ENCODE results near the gene LIFR.

DNA sequence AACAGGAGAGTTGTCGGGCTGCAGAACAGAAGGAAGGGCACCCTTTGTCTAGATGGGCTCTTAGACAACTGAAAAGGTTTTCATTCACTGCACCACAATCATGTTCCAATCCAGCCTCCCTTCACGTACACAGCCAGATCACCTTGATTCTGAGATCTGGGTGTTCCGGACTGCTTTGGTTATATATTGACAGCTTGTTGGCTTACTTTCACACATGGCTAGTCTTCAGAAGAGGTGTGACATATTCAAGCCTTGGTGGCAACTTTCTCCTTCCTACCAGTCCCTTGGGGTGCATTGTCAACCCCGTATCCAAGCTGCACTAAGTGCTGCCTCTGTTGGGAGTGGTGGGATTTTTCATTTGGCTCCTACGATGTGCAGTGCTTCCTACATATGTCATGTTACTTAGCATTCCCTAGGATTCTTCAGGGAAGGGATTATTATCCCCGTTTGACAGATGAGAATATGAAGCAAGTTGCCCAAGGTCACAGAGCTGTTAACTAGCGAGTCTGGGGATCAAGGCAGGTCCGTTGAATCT is 100.6 kb downstream of the LIFR start:
- TF ChIP-seq EP300 (IDR thresholded peaks at IDR 0.05; ENCODE audit: borderline replicate concordance) (no peak), EGR1 (IDR thresholded peaks at IDR 0.05) (no peak), CREB1 (IDR thresholded peaks at IDR 0.05; ENCODE audit: low read depth) (no peak), RAD21 (IDR thresholded peaks at IDR 0.05; ENCODE audit: low read depth) (no peak), YY1 (IDR thresholded peaks at IDR 0.05; ENCODE audit: low read depth) (no peak), FOXM1 (IDR thresholded peaks at IDR 0.05; ENCODE audit: borderline replicate concordance, low read depth) (no peak), TAF1 (IDR thresholded peaks at IDR 0.05; ENCODE audit: low read depth) (no peak), NFIC (IDR thresholded peaks at IDR 0.05) (no peak), CEBPB (IDR thresholded peaks at IDR 0.05) (no peak)
- TF ChIP-seq, protein P1, sequence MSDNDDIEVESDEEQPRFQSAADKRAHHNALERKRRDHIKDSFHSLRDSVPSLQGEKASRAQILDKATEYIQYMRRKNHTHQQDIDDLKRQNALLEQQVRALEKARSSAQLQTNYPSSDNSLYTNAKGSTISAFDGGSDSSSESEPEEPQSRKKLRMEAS (IDR thresholded peaks at IDR 0.05), result no peak
- TF ChIP-seq, protein P2, sequence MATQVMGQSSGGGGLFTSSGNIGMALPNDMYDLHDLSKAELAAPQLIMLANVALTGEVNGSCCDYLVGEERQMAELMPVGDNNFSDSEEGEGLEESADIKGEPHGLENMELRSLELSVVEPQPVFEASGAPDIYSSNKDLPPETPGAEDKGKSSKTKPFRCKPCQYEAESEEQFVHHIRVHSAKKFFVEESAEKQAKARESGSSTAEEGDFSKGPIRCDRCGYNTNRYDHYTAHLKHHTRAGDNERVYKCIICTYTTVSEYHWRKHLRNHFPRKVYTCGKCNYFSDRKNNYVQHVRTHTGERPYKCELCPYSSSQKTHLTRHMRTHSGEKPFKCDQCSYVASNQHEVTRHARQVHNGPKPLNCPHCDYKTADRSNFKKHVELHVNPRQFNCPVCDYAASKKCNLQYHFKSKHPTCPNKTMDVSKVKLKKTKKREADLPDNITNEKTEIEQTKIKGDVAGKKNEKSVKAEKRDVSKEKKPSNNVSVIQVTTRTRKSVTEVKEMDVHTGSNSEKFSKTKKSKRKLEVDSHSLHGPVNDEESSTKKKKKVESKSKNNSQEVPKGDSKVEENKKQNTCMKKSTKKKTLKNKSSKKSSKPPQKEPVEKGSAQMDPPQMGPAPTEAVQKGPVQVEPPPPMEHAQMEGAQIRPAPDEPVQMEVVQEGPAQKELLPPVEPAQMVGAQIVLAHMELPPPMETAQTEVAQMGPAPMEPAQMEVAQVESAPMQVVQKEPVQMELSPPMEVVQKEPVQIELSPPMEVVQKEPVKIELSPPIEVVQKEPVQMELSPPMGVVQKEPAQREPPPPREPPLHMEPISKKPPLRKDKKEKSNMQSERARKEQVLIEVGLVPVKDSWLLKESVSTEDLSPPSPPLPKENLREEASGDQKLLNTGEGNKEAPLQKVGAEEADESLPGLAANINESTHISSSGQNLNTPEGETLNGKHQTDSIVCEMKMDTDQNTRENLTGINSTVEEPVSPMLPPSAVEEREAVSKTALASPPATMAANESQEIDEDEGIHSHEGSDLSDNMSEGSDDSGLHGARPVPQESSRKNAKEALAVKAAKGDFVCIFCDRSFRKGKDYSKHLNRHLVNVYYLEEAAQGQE (IDR thresholded peaks at IDR 0.05; ENCODE audit: low read depth), result no peak
- TF ChIP-seq, protein P3, sequence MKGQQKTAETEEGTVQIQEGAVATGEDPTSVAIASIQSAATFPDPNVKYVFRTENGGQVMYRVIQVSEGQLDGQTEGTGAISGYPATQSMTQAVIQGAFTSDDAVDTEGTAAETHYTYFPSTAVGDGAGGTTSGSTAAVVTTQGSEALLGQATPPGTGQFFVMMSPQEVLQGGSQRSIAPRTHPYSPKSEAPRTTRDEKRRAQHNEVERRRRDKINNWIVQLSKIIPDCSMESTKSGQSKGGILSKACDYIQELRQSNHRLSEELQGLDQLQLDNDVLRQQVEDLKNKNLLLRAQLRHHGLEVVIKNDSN (IDR thresholded peaks at IDR 0.05), result no peak
